A673 (cell line): ENCODE measurements around the gene DDA1. TPM values are rescaled to one million over a fixed set of nuclear protein-coding genes. Genes with fewer than 3 reads are reported as not detected.

ENCODE experiments used
- BruUV-seq: library from RNA; stranded (reverse); fragments of 400-500 nt; replicated peaks from 2 replicates; lab custom pipeline; 2021; lab: Mats Ljungman, UMichigan
- CTCF ChIA-PET: fragments of 300-600 bp; sonication (Branson Sonifier 250); formaldehyde crosslinking; loops from one replicate; lab custom pipeline; 2022; ENCODE audit warnings: antibody characterized with exemption; lab: Charles Lee
- POLR2A ChIA-PET: fragments of 300-600 bp; sonication (Branson Sonifier 250); formaldehyde crosslinking; loops from one replicate; lab custom pipeline; 2022; ENCODE audit warnings: antibody characterized with exemption; ENCODE audit not compliant: low non-redundant PET; lab: Charles Lee
- DNase-seq: peaks from one replicate; pipeline ENCODE4 v3.0.0-alpha.2; 2015; ENCODE audit warnings: low spot score
- H3K27ac ChIP-seq: fragments of 200-600 bp; sonication (generic); 2 replicates; pipeline ENCODE4 v1.5.1; 2016; ENCODE audit warnings: mixed run types, low read depth, mild to moderate bottlenecking, mixed read lengths, antibody characterized with exemption, low read length; ENCODE audit not compliant: poor library complexity, severe bottlenecking
- H3K27me3 ChIP-seq: fragments of 200-600 bp; sonication (generic); replicated peaks from 2 replicates; pipeline ENCODE4 v1.6.1; 2017; ENCODE audit warnings: mixed run types, low read depth, mild to moderate bottlenecking, mixed read lengths, antibody characterized with exemption, low read length; ENCODE audit not compliant: insufficient read depth, poor library complexity
- H3K36me3 ChIP-seq: fragments of 200-600 bp; sonication (generic); 2 replicates; pipeline ENCODE4 v1.6.1; 2016; ENCODE audit warnings: mixed run types, mild to moderate bottlenecking, mixed read lengths, antibody characterized with exemption, low read length; ENCODE audit not compliant: insufficient read depth, poor library complexity, severe bottlenecking
- H3K4me1 ChIP-seq: fragments of 200-600 bp; sonication (generic); 2 replicates; pipeline ENCODE4 v1.6.1; 2017; ENCODE audit warnings: mixed run types, mild to moderate bottlenecking, mixed read lengths, antibody characterized with exemption, low read length; ENCODE audit not compliant: insufficient read depth, poor library complexity, severe bottlenecking
- H3K4me3 ChIP-seq: fragments of 200-600 bp; sonication (generic); 2 replicates; pipeline ENCODE4 v1.5.1; 2016; ENCODE audit warnings: low read depth, mixed run types, mild to moderate bottlenecking, mixed read lengths, low read length; ENCODE audit not compliant: poor library complexity, severe bottlenecking
- H3K9me3 ChIP-seq: fragments of 200-600 bp; sonication (generic); 2 replicates; pipeline ENCODE4 v1.6.1; 2016; ENCODE audit warnings: mixed run types, low read depth, mild to moderate bottlenecking, mixed read lengths, antibody characterized with exemption, low read length; ENCODE audit not compliant: poor library complexity, severe bottlenecking
- CTCF ChIP-seq: fragments of 300-800, 200-600 bp; sonication (generic); conservative IDR thresholded peaks from 2 replicates; pipeline ENCODE4 v1.5.1; 2017; ENCODE audit warnings: low read depth, mild to moderate bottlenecking, antibody characterized with exemption, low read length, moderate library complexity, mixed read lengths
- EZH2 ChIP-seq: fragments of 200-600 bp; sonication (generic); IDR thresholded peaks from 2 replicates; pipeline ENCODE4 v1.6.1; 2017; ENCODE audit warnings: borderline replicate concordance, low read depth, mild to moderate bottlenecking, mixed read lengths, antibody characterized with exemption, low read length; ENCODE audit not compliant: poor library complexity, severe bottlenecking
- intact Hi-C: fragments of 100-400 bp; cut with micrococcal nuclease; formaldehyde crosslinking; loops from one replicate; pipeline ENCODE4 v1.10.0; 2022; ENCODE audit not compliant: unreplicated experiment
- total RNA-seq: library from RNA; stranded (reverse); gene quantifications from 2 replicates; pipeline ENCODE4 v1.2.3, GENCODE V29; 2021

DDA1 gene
- total RNA-seq, 1 experiment from 2014 or later: 68.5 TPM

- H3K9me3 ChIP-seq: no peaks in the 10 kb centered on the region
- BruUV-seq: no TSS peak
- H3K27me3 ChIP-seq: no peaks in the 10 kb centered on the region
- ChIA-PET CTCF (interaction anchor here (0.5 kb wide), 1 partner anchor 62 kb away, joined by 5 read pairs; no protein-coding TSS in a partner anchor), POLR2A (no interaction called here)
- no peak overlapping the region for H3K27ac ChIP-seq
- no peak for DNase-seq
- TF ChIP-seq CTCF (no peak), EZH2 (no peak)
- no peak overlapping the region for H3K4me3 ChIP-seq
- no peaks in the 10 kb centered on the region for H3K36me3 ChIP-seq
- peaks cover 4% of the 10 kb centered on the region for H3K4me1 ChIP-seq
- intact Hi-C loops: loop anchor here (2.0 to 10.0 kb wide), 3 partner anchors 79 to 509 kb away; no protein-coding TSS in a partner anchor
Observed at GRCh38 chr19:17283504-17283996, 25.8 kb upstream of the DDA1 start.

- Histone ChIP-seq H3K4me3 (no peak overlapping the region), H3K27me3 (no peaks in the 10 kb centered on the region), H3K4me1 (peaks cover 4% of the 10 kb centered on the region), H3K27ac (no peak overlapping the region), H3K9me3 (no peaks in the 10 kb centered on the region), H3K36me3 (no peaks in the 10 kb centered on the region)
- POLR2A ChIA-PET: no interaction called here
- DNase-seq: no peak
- CTCF ChIA-PET: interaction anchor here (0.5 kb wide), 1 partner anchor 48 kb away, joined by 5 read pairs; no protein-coding TSS in a partner anchor
- BruUV-seq: no TSS peak
- no peak for TF ChIP-seq EZH2
- TF ChIP-seq CTCF: no peak
- intact Hi-C loops: loop anchor here (10.0 kb wide), 1 partner anchor 511 kb away; no protein-coding TSS in a partner anchor
Observed at GRCh38 chr19:17285415-17286135, 23.8 kb upstream of the DDA1 start.

- H3K9me3 ChIP-seq: no peaks in the 10 kb centered on the region
- no peaks in the 10 kb centered on the region for H3K27me3 ChIP-seq
- ChIA-PET CTCF (interaction anchor here (0.5 kb wide), 1 partner anchor 47 kb away, joined by 5 read pairs; no protein-coding TSS in a partner anchor), POLR2A (no interaction called here)
- H3K27ac ChIP-seq: no peak overlapping the region
- no peak for DNase-seq
- H3K36me3 ChIP-seq: no peaks in the 10 kb centered on the region
- intact Hi-C loops: loop anchor here (10.0 kb wide), 1 partner anchor 511 kb away; no protein-coding TSS in a partner anchor
- no peak overlapping the region for H3K4me3 ChIP-seq
- TF ChIP-seq CTCF: no peak
- no peak for TF ChIP-seq EZH2
- no TSS peak for BruUV-seq
- H3K4me1 ChIP-seq: peaks cover 4% of the 10 kb centered on the region
Observed at GRCh38 chr19:17286263-17286662, 23.1 kb upstream of the DDA1 start.
